Suprapubic skin (tissue), 4 donors: Measurements from ENCODE around the gene FAM187B.

Experiments used
- POLR2A ChIP-seq, 2 donors: fragments of 450-650 bp; IDR thresholded peaks; one replicate each; pipeline ENCODE4 v1.6.1; 2017; ENCODE audit warnings: antibody characterized with exemption in 2 of 2, mild to moderate bottlenecking in 2 of 2, moderate library complexity in 2 of 2
- POLR2AphosphoS5 ChIP-seq, 3 donors: sonication (generic); formaldehyde crosslinking; IDR thresholded peaks; one replicate each; pipeline ENCODE4 v1.6.1; 2017; ENCODE audit warnings: antibody characterized with exemption in 3 of 3
- TF ChIP-seq, protein P1 (sequence below), 2 donors: fragments of 200-600 bp in 1 of 2; fragments of 450-650 bp in 1 of 2; sonication (generic) in 1 of 2; IDR thresholded peaks; one replicate each; pipeline ENCODE4 v1.5.1; 2016 to 2019; ENCODE audit warnings: antibody characterized with exemption in 2 of 2, mild to moderate bottlenecking in 1 of 2, moderate library complexity in 1 of 2

GRCh38 chr19:35261356-35262100 is 33.0 kb upstream of the FAM187B start:
- TF ChIP-seq, protein P1, sequence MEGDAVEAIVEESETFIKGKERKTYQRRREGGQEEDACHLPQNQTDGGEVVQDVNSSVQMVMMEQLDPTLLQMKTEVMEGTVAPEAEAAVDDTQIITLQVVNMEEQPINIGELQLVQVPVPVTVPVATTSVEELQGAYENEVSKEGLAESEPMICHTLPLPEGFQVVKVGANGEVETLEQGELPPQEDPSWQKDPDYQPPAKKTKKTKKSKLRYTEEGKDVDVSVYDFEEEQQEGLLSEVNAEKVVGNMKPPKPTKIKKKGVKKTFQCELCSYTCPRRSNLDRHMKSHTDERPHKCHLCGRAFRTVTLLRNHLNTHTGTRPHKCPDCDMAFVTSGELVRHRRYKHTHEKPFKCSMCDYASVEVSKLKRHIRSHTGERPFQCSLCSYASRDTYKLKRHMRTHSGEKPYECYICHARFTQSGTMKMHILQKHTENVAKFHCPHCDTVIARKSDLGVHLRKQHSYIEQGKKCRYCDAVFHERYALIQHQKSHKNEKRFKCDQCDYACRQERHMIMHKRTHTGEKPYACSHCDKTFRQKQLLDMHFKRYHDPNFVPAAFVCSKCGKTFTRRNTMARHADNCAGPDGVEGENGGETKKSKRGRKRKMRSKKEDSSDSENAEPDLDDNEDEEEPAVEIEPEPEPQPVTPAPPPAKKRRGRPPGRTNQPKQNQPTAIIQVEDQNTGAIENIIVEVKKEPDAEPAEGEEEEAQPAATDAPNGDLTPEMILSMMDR (IDR thresholded peaks at IDR 0.05) = no peak
- TF ChIP-seq POLR2AphosphoS5 (IDR thresholded peaks at IDR 0.05) (no peak), POLR2A (IDR thresholded peaks at IDR 0.05) (no peak)
